ENCODE data around the gene SAG.

DNA sequence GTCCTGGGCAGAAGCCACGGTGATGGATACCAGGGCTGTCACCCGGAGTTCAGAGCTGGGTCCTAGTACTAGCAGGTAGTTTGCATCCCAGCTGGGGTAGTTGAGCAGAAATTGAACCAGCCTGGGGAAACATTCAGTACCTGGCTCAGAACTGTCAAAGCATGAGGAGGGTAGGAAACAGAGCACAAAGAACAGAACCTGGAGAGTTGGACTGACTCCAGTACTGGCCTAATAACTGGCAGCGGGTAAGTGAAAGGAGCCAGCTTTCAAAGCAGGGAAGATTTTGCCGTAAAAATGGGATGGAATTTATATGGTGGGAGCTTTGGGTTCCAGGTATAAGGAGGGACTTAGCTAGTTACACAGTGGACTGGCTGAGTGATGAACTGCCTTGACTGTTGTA, 32.4 kb upstream of the SAG start:
- TF ChIP-seq CTCF (IDR thresholded peaks at IDR 0.05) (no peak), POLR2A (IDR thresholded peaks at IDR 0.05) (no peak)
